ENCODE measurements around the gene CSNK1E.

The CSNK1E gene

GRCh38 chr22:38250643-38251340 is 66.4 kb downstream of the CSNK1E start:
- DNase-seq (ENCODE audit: low read depth in 2 of 3, low spot score in 1 of 3): no peak

- DNase-seq (ENCODE audit: low read depth in 2 of 3, low spot score in 1 of 3): no peak
Measured at GRCh38 chr22:38249803-38250642, 67.2 kb downstream of the CSNK1E start.

DNA sequence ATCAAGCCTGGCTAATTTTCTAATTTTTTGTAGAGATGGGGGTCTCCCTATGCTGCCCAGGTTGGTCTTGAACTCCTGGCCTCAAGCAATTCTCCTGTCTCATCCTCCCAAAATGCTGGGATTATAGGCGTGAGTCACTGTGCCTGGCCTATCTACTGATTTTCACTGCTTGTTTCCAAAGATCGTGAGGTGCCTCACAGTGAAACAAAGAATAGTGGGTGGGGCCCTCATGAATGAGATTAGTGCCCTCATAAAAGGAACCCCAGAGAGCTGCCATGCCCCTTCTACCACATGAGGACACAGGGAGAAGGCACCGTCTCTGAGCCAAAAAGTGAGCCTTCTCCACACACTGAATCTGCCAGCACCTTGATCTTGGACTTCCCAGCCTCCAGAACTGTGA is 67.9 kb downstream of the CSNK1E start:
- DNase-seq (ENCODE audit: low read depth in 2 of 3, low spot score in 1 of 3): no peak

- DNase-seq (ENCODE audit: low read depth in 2 of 3, low spot score in 1 of 3): no peak
Measured at GRCh38 chr22:38248280-38248679, 69.0 kb downstream of the CSNK1E start.

- DNase-seq (ENCODE audit: low read depth in 2 of 3, low spot score in 1 of 3): no peak
Measured at GRCh38 chr22:38247713-38248112, 69.5 kb downstream of the CSNK1E start.

- no peak for DNase-seq (ENCODE audit: low read depth in 2 of 3, low spot score in 1 of 3)
Measured at GRCh38 chr22:38246692-38247091, 70.5 kb downstream of the CSNK1E start.

DNA sequence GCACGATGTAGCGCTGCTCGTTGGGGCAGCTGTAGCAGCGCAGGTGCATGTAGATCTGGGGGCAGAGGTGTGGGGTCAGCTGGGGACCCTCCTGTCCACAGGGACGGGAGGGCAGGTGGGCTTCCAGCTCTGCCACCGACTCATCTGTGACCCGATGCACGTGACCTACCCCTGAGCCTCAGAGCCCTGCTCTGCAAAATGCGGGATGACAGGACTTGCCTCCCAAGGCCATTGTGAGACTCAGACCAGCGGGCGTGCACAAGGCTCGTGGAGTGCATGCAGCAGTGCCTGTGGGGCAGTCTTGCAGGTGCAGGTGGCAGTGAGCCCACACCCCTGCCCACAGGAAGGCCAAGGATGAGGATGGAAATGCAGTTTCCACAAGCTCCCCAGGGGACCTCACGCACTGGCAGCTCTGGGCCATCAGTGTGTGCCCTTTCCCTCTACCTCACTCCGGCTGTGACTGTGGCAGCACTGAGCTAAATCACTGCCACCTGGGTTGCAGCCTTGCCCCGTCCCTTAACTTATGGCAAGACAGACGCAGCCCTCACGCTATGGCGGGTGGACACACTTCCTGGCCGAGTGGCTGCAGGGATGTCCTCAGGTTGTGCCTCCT is 71.1 kb downstream of the CSNK1E start:
- no peak for DNase-seq (ENCODE audit: low read depth in 2 of 3, low spot score in 1 of 3)

DNA sequence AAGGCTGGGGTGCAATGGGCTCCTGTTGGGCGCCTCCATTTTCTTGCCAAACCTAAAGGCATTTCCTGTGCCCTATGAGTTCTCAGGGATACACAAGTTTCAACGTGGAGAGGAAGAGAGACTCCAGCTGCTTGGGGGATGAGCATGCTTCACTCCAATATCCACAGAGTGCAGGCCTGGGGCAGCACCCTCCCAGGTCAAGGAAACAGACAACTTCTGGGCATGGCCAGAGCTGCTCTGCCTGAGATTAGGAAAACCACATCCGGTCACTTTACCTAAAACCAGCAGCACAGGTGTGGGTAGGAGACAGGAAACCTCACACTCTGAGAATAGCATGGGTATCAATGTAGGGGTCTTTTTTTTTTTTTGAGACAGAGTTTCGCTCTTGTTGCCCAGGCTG is 73.1 kb downstream of the CSNK1E start:
- no peak for DNase-seq (ENCODE audit: low read depth in 2 of 3, low spot score in 1 of 3)

- DNase-seq (ENCODE audit: low read depth in 2 of 3, low spot score in 1 of 3): no peak
Measured at GRCh38 chr22:38243007-38243765, 74.0 kb downstream of the CSNK1E start.

DNA sequence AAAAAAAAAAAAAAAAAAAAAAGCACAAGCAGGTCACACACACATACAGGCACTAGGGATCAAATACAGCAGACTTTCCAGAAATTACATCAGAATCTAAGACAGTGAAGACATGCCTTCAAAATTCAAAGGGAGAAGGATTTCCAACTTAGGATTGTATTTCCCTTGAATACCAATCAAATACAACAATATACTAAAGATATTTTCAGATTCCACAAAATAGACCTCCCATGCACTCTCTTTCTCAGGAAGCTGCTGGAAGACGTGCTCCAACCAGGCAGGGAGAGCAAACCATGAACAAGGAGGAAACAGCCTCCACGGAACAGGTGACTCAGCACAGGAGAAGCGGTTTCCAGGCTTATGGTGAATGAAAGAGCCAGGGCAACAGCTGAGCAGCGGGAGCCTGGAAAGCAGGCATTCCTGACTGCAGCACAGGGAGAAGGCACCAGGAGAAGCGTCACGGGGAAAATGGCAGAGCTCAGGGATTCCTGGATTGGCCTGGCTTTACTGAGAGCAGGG is 76.4 kb downstream of the CSNK1E start:
- DNase-seq (ENCODE audit: low read depth in 2 of 3, low spot score in 1 of 3): no peak

All from stimulated activated CD4-positive, alpha-beta T cell treated with anti-CD3 and anti-CD28 coated beads, Interleukin-12 subunit alpha, Interleukin-12 subunit beta, amount 100 ng/mL, for 48 hours (primary cell).